ENCODE results near the gene COL6A3. TPM values are rescaled to one million over a fixed set of nuclear protein-coding genes. Genes with fewer than 3 reads are reported as not detected.

COL6A3 gene
- polyA plus RNA-seq, 1 donor (not counting 4 experiments of a cell fraction or from before 2014, with no cell fraction given), result not detected

GRCh38 chr2:237412988-237413776, 782 bp downstream of the COL6A3 start:
- Histone ChIP-seq H3K4me1 (ENCODE audit: control insufficient read depth, extremely low read depth, insufficient read depth, low read length) (peaks cover 4% of the 10 kb centered on the region), H3K27ac (ENCODE audit: control insufficient read depth, insufficient read depth, low read length) (no peak overlapping the region), H4K20me1 (ENCODE audit: control insufficient read depth, extremely low read depth, insufficient read depth, low read length) (no peaks in the 10 kb centered on the region), H3K4me2 (ENCODE audit: control insufficient read depth, extremely low read depth, insufficient read depth, low read depth, low read length) (no peak overlapping the region), H3K27me3 (ENCODE audit: control insufficient read depth, extremely low read depth, insufficient read depth, low read length) (peaks cover 17% of the 10 kb centered on the region), H3K9ac (ENCODE audit: control insufficient read depth, extremely low read depth, insufficient read depth, low read length) (no peak overlapping the region), H3K79me2 (ENCODE audit: control insufficient read depth, insufficient read depth, low read length) (no peaks in the 10 kb centered on the region), H2AFZ (ENCODE audit: control insufficient read depth, low read length) (no peak overlapping the region), H3K9me3 (ENCODE audit: control insufficient read depth, low read depth, low read length) (no peaks in the 10 kb centered on the region), H3K4me3 (ENCODE audit: control insufficient read depth in 2 of 3, extremely low read depth in 1 of 3, insufficient read depth in 2 of 3, low read depth in 1 of 3, low read length in 3 of 3) (no peak overlapping the region), H3K36me3 (ENCODE audit: control insufficient read depth in 2 of 2, extremely low read depth in 1 of 2, insufficient read depth in 2 of 2, low read length in 2 of 2) (no peaks in the 10 kb centered on the region), H3K9me1 (ENCODE audit: control insufficient read depth, extremely low read depth, insufficient read depth, low read length) (no peaks in the 10 kb centered on the region)
- TF ChIP-seq CTCF (optimal IDR thresholded peaks at IDR 0.05 in 1 of 3, IDR thresholded peaks at IDR 0.05 in 1 of 3, conservative IDR thresholded peaks at IDR 0.05 in 1 of 3; ENCODE audit: extremely low read depth in 1 of 3, insufficient read depth in 2 of 3, low read length in 3 of 3) (no peak), EZH2 (IDR thresholded peaks at IDR 0.05; ENCODE audit: low read length) (no peak)
- DNase-seq (ENCODE audit: low read depth, low spot score) (no peak), FAIRE-seq (no peak)
- dilution Hi-C loops (cut with MboI; ENCODE audit: extremely low pct_ligation_motif_present, low sequenced_read_pairs), result no loop called here

DNA sequence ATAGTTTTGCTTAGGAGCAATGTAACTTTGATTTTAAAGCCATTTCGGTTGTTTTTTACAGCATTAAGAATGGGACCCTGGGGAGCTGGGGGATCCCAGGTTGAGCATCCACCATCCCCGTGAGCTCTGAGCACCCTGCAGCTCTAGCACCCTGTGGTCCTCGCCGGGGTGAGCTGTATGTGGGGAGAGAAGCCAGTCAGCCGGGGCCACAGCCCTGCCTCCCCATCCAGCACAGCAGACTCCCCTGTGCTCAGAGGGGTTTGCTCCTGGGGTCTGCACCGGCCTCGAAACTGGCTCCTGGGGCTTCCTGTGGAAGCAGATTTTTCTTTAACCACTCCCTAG, 1.3 kb downstream of the COL6A3 start:
- Histone ChIP-seq H3K27me3 (ENCODE audit: control insufficient read depth, extremely low read depth, insufficient read depth, low read length) (peaks cover 20% of the 10 kb centered on the region), H3K4me1 (ENCODE audit: control insufficient read depth, extremely low read depth, insufficient read depth, low read length) (peaks cover 4% of the 10 kb centered on the region), H3K79me2 (ENCODE audit: control insufficient read depth, insufficient read depth, low read length) (no peaks in the 10 kb centered on the region), H3K27ac (ENCODE audit: control insufficient read depth, insufficient read depth, low read length) (no peak overlapping the region), H4K20me1 (ENCODE audit: control insufficient read depth, extremely low read depth, insufficient read depth, low read length) (no peaks in the 10 kb centered on the region), H3K9ac (ENCODE audit: control insufficient read depth, extremely low read depth, insufficient read depth, low read length) (no peak overlapping the region), H2AFZ (ENCODE audit: control insufficient read depth, low read length) (no peak overlapping the region), H3K4me2 (ENCODE audit: control insufficient read depth, extremely low read depth, insufficient read depth, low read depth, low read length) (no peak overlapping the region), H3K4me3 (ENCODE audit: control insufficient read depth in 2 of 3, extremely low read depth in 1 of 3, insufficient read depth in 2 of 3, low read depth in 1 of 3, low read length in 3 of 3) (no peak overlapping the region), H3K36me3 (ENCODE audit: control insufficient read depth in 2 of 2, extremely low read depth in 1 of 2, insufficient read depth in 2 of 2, low read length in 2 of 2) (no peaks in the 10 kb centered on the region), H3K9me1 (ENCODE audit: control insufficient read depth, extremely low read depth, insufficient read depth, low read length) (no peaks in the 10 kb centered on the region), H3K9me3 (ENCODE audit: control insufficient read depth, low read depth, low read length) (no peaks in the 10 kb centered on the region)
- dilution Hi-C loops (cut with MboI; ENCODE audit: extremely low pct_ligation_motif_present, low sequenced_read_pairs), result no loop called here
- DNase-seq (ENCODE audit: low read depth, low spot score), result no peak
- no peak for FAIRE-seq
- TF ChIP-seq EZH2 (IDR thresholded peaks at IDR 0.05; ENCODE audit: low read length) (no peak), CTCF (optimal IDR thresholded peaks at IDR 0.05 in 1 of 3, IDR thresholded peaks at IDR 0.05 in 1 of 3, conservative IDR thresholded peaks at IDR 0.05 in 1 of 3; ENCODE audit: extremely low read depth in 1 of 3, insufficient read depth in 2 of 3, low read length in 3 of 3) (no peak)
